K562 (cell line): ENCODE measurements around the gene FAM131C. TPM values are rescaled to one million over a fixed set of nuclear protein-coding genes. Genes with fewer than 3 reads are reported as not detected.

ENCODE experiments used
- ARNT ChIP-seq, 2 experiments: fragments of 450-650 bp; IDR thresholded peaks; 2 replicates each; pipeline ENCODE4 v1.6.1; 2016; ENCODE audit warnings: mild to moderate bottlenecking in 1 of 2
- ATF7 ChIP-seq: fragments of 450-650 bp; IDR thresholded peaks from 2 replicates; pipeline ENCODE4 v1.7.1; 2014; ENCODE audit warnings: mild to moderate bottlenecking, moderate library complexity
- CCNT2 ChIP-seq: IDR thresholded peaks from 2 replicates; pipeline ENCODE4 v1.6.1; 2011; ENCODE audit warnings: borderline replicate concordance, low read depth, mild to moderate bottlenecking, moderate library complexity, mixed read lengths, low read length; ENCODE audit not compliant: insufficient read length; ENCODE audit errors: extremely low read depth
- CHD2 ChIP-seq: IDR thresholded peaks from 2 replicates; pipeline ENCODE4 v1.6.1; 2011; ENCODE audit warnings: low read depth, low read length
- ESRRA ChIP-seq: fragments of 450-650 bp; IDR thresholded peaks from 2 replicates; pipeline ENCODE4 v1.6.1; 2014; ENCODE audit warnings: low read depth, mild to moderate bottlenecking, moderate library complexity, borderline replicate concordance
- GTF2F1 ChIP-seq: IDR thresholded peaks from 2 replicates; pipeline ENCODE4 v1.6.1; 2011; ENCODE audit warnings: low read depth, low read length, improper control_type of control experiment
- HMGN3 ChIP-seq: IDR thresholded peaks from 2 replicates; pipeline ENCODE4 v1.6.1; 2011; ENCODE audit warnings: borderline replicate concordance, low read depth, mild to moderate bottlenecking, mixed read lengths, low read length; ENCODE audit not compliant: insufficient read length; ENCODE audit errors: extremely low read depth
- HNRNPK ChIP-seq: fragments of 200-400 bp; formaldehyde crosslinking; IDR thresholded peaks from one replicate; pipeline ENCODE4 v1.6.1; 2018; ENCODE audit warnings: mild to moderate bottlenecking, low read depth, low read length; ENCODE audit not compliant: poor library complexity, severe bottlenecking
- JUNB ChIP-seq: fragments of 450-650 bp; formaldehyde crosslinking; conservative IDR thresholded peaks from 2 replicates; pipeline ENCODE4 v1.4.0; 2020; ENCODE audit warnings: mild to moderate bottlenecking
- KDM1A ChIP-seq, 2 experiments: fragments of 450-650 bp; IDR thresholded peaks; 2 replicates each; pipeline ENCODE4 v1.6.1; 2016; ENCODE audit warnings: mild to moderate bottlenecking in 2 of 2
- MYBL2 ChIP-seq, 2 experiments: fragments of 450-650 bp in 1 of 2; sonication (generic) in 1 of 2; formaldehyde crosslinking in 1 of 2; IDR thresholded peaks; 2 replicates each; pipeline versions ENCODE4 v1.6.1 to v1.8.1; 2017 to 2022; ENCODE audit warnings: borderline replicate concordance in 1 of 2, inconsistent platforms in 1 of 2, low read depth in 1 of 2, mild to moderate bottlenecking in 1 of 2, missing genetic modification reagents in 1 of 2, moderate library complexity in 1 of 2
- NCOA1 ChIP-seq: fragments of 450-650 bp; IDR thresholded peaks from 2 replicates; pipeline ENCODE4 v1.6.1; 2016; ENCODE audit warnings: low read depth
- NR2C1 ChIP-seq, 2 experiments: fragments of 450-650 bp; IDR thresholded peaks; 2 replicates each; pipeline ENCODE4 v1.6.1; 2017; ENCODE audit warnings: mild to moderate bottlenecking in 2 of 2, antibody characterized with exemption in 1 of 2, inconsistent platforms in 1 of 2, missing compliant biosample characterization in 1 of 2, missing genetic modification characterization in 1 of 2
- RBFOX2 ChIP-seq: fragments of 200-400 bp; formaldehyde crosslinking; IDR thresholded peaks from 2 replicates; pipeline ENCODE4 v1.6.1; 2017; ENCODE audit warnings: low read depth, mild to moderate bottlenecking, low read length, moderate library complexity
- RUNX1 ChIP-seq: sonication (generic); IDR thresholded peaks from 2 replicates; pipeline ENCODE4 v1.6.1; 2016; ENCODE audit warnings: antibody characterized with exemption, low read depth
- SMARCA4 ChIP-seq: fragments of 450-650 bp; IDR thresholded peaks from 2 replicates; pipeline ENCODE4 v1.6.1; 2016
- SMARCE1 ChIP-seq: fragments of 450-650 bp; IDR thresholded peaks from 2 replicates; pipeline ENCODE4 v1.7.1; 2016; ENCODE audit warnings: mild to moderate bottlenecking
- TEAD1 ChIP-seq, 2 experiments: fragments of 450-650 bp in 1 of 2; sonication (generic) in 1 of 2; formaldehyde crosslinking; IDR thresholded peaks; 2 replicates each; pipeline versions ENCODE4 v1.4.0 to v1.8.0; 2020 to 2022; ENCODE audit warnings: mild to moderate bottlenecking in 2 of 2, missing genetic modification reagents in 1 of 2
- ZFP36 ChIP-seq: fragments of 150-350 bp; IDR thresholded peaks from 2 replicates; pipeline ENCODE4 v1.6.1; 2018; ENCODE audit warnings: low read length, low read depth; ENCODE audit not compliant: partially characterized antibody
- ZNF274 ChIP-seq: IDR thresholded peaks from 2 replicates; pipeline ENCODE4 v1.6.1; 2011; ENCODE audit warnings: low read depth, mild to moderate bottlenecking, low read length, moderate library complexity, borderline replicate concordance
- ZNF57 ChIP-seq: fragments of 450-650 bp; formaldehyde crosslinking; IDR thresholded peaks from 2 replicates; pipeline ENCODE4 v1.4.0; 2020; ENCODE audit warnings: mild to moderate bottlenecking, moderate library complexity
- polyA plus RNA-seq, 8 experiments: library from polyadenylated mRNA; depleted of rRNA in 4 of 8; stranded (reverse) in 5 of 8; unstranded in 3 of 8; fragments of >200 nt; fragmentation: Nextera tagmentation in 2 of 8; fragmentation: Illumina TruSeq in 1 of 8; extraction: Ambion mirVana in 2 of 8; extraction: Trizol in 1 of 8; gene quantifications; 2 replicates each; pipeline versions ENCODE4 v1.2.1 to v1.2.3, GENCODE V29; 2011 to 2014; ENCODE audit warnings: inconsistent platforms in 1 of 8, missing spikeins in 1 of 8
- total RNA-seq, 7 experiments: library from RNA; depleted of rRNA in 6 of 7; stranded (reverse); fragments of >200 nt in 6 of 7; fragmentation: Illumina TruSeq in 2 of 7; extraction: Trizol in 2 of 7; gene quantifications; 2 replicates each; pipeline versions ENCODE4 v1.2.1 to v1.2.3, GENCODE V29; 2011 to 2021; ENCODE audit warnings: low replicate concordance in 1 of 7
- TF ChIP-seq, protein P1 (sequence below): fragments of 450-650 bp; IDR thresholded peaks from 2 replicates; pipeline ENCODE4 v1.6.1; 2016; ENCODE audit warnings: antibody characterized with exemption
- TF ChIP-seq, protein P2 (sequence below), 3 experiments: fragments of 200-800 bp in 1 of 3; sonication (Bioruptor generic) in 1 of 3; sonication (generic) in 1 of 3; formaldehyde crosslinking in 1 of 3; IDR thresholded peaks; 2 replicates each; pipeline versions ENCODE4 v1.6.1 to v1.8.0; 2016 to 2022; ENCODE audit warnings: mild to moderate bottlenecking in 2 of 3, missing compliant biosample characterization in 2 of 3, missing genetic modification characterization in 2 of 3, missing genetic modification reagents in 1 of 3
- TF ChIP-seq, protein P3 (sequence below): sonication (generic); formaldehyde crosslinking; IDR thresholded peaks from 2 replicates; pipeline ENCODE4 v1.8.0; 2022; ENCODE audit warnings: missing genetic modification reagents, mild to moderate bottlenecking, moderate library complexity, borderline replicate concordance

The FAM131C gene
- total and polyA plus RNA-seq, 9 of the 15 experiments (the other 6 are each of a cell fraction or from before 2014, with no cell fraction given), result 0.10 to 0.29 (median 0.16) TPM; not detected in 6

DNA sequence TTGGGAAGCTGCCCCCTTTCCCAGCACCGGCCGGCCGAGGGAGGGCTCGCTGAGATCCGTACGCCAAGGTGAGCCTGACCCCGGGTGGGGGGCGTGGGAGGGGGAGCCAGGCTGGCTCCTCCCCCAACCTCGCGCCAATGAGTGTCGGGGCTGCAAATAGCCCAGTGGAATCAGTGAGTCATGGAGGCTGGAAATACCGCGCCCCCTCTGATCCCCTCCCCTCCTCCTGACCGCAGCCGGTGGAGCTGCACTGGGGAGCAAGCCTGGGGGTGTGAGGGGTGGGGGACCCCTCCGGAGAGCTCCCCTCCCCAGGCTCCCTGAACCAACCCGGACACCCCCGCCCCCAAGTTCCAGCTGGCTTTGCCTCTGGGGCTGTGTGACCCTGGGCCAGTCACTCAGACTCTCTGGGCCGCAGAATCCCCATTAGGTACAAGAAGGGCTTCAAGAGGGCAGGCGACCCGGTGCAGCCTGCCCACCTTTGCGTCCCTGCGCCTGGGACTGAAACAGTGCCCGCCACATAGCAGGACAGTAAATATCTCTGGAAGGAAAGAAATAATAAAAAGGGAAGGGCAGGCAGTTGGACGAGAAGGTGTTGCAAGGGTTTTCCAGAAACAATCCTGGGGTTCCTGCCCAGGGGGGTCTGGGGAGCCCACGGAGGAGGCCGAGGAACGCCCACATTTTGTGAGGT is 60.1 kb downstream of the FAM131C start (continued):
- TF ChIP-seq, protein P1, sequence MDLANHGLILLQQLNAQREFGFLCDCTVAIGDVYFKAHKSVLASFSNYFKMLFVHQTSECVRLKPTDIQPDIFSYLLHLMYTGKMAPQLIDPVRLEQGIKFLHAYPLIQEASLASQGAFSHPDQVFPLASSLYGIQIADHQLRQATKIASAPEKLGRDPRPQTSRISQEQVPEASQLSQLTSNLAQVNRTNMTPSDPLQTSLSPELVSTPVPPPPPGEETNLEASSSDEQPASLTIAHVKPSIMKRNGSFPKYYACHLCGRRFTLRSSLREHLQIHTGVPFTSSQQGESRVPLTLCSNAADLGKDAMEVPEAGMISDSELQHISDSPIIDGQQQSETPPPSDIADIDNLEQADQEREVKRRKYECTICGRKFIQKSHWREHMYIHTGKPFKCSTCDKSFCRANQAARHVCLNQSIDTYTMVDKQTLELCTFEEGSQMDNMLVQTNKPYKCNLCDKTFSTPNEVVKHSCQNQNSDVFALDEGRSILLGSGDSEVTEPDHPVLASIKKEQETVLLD, result peak; percentile 25; the same call in 1 of the 2 replicates
- TF ChIP-seq ZNF274, result no peak
- peak; percentile 82 for TF ChIP-seq SMARCA4
- TF ChIP-seq RBFOX2, result peak; percentile 76
- no peak for TF ChIP-seq MYBL2 (IDR thresholded peaks at IDR 0.05; ENCODE audit: low read depth)
- no peak for TF ChIP-seq MYBL2 (CRISPR knock-in tag; IDR thresholded peaks at IDR 0.05; ENCODE audit: borderline replicate concordance)
- TF ChIP-seq SMARCE1, result peak; percentile 91
- TF ChIP-seq, protein P2, sequence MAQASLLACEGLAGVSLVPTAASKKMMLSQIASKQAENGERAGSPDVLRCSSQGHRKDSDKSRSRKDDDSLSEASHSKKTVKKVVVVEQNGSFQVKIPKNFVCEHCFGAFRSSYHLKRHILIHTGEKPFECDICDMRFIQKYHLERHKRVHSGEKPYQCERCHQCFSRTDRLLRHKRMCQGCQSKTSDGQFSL (CRISPR knock-in tag; IDR thresholded peaks at IDR 0.05), result peak; percentile 83
- TF ChIP-seq, protein P2 (tag; IDR thresholded peaks at IDR 0.05), result peak in 1 of 2 experiments; percentile 86; a peak in 2 of 4 replicates
- TF ChIP-seq KDM1A (IDR thresholded peaks at IDR 0.05), result peak; percentile 68 to 90
- no peak for TF ChIP-seq CHD2
- peak; percentile 49 to 86; a peak in 3 of 4 replicates for TF ChIP-seq TEAD1 (CRISPR knock-in tag; IDR thresholded peaks at IDR 0.05)
- TF ChIP-seq ZNF57 (CRISPR knock-in tag), result no peak
- TF ChIP-seq CCNT2, result peak; percentile 82
- TF ChIP-seq ESRRA, result peak; percentile 95; the same call in 1 of the 2 replicates
- TF ChIP-seq RUNX1, result 0 out of 2 replicates have a peak, but pooled peaks have one; percentile 1
- TF ChIP-seq GTF2F1, result no peak
- TF ChIP-seq NR2C1 (IDR thresholded peaks at IDR 0.05), result 0 out of 2 replicates have a peak, but pooled peaks have one; percentile 48
- TF ChIP-seq NR2C1 (tag; IDR thresholded peaks at IDR 0.05), result peak; percentile 60; the same call in 1 of the 2 replicates
- peak; percentile 36; the same call in 1 of the 2 replicates for TF ChIP-seq NCOA1
- TF ChIP-seq JUNB (CRISPR knock-in tag), result peak; percentile 87
- no peak for TF ChIP-seq HNRNPK
- peak; percentile 76; the same call in 1 of the 2 replicates for TF ChIP-seq ATF7
- 0 out of 4 replicates have a peak, but pooled peaks of 1 of the 2 experiments have one; percentile 51 for TF ChIP-seq ARNT (IDR thresholded peaks at IDR 0.05)
- TF ChIP-seq ZFP36, result peak; percentile 96
- TF ChIP-seq, protein P3, sequence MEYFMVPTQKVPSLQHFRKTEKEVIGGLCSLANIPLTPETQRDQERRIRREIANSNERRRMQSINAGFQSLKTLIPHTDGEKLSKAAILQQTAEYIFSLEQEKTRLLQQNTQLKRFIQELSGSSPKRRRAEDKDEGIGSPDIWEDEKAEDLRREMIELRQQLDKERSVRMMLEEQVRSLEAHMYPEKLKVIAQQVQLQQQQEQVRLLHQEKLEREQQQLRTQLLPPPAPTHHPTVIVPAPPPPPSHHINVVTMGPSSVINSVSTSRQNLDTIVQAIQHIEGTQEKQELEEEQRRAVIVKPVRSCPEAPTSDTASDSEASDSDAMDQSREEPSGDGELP, result peak; percentile 87
- peak; percentile 83 for TF ChIP-seq HMGN3
